PC-3 (cell line): Measurements from ENCODE around the gene ESRRG.

ENCODE experiments used
- CTCF ChIP-seq: fragments of 300-600 bp; sonication (generic); conservative IDR thresholded peaks from 2 replicates; pipeline ENCODE4 v1.5.1; 2017; ENCODE audit warnings: antibody characterized with exemption, low read depth, mild to moderate bottlenecking, low read length
- EZH2 ChIP-seq: fragments of 300-600 bp; sonication (generic); IDR thresholded peaks from one replicate; pipeline ENCODE4 v1.6.1; 2017; ENCODE audit warnings: antibody characterized with exemption, mild to moderate bottlenecking, low read length; ENCODE audit not compliant: unreplicated experiment
- EZH2phosphoT487 ChIP-seq: fragments of 300-600 bp; sonication (generic); IDR thresholded peaks from 2 replicates; pipeline ENCODE4 v1.6.1; 2018; ENCODE audit warnings: mild to moderate bottlenecking, antibody characterized with exemption, low read length, borderline replicate concordance

GRCh38 chr1:216711712-216712111 is 11.5 kb downstream of the ESRRG start:
- TF ChIP-seq EZH2 (no peak), CTCF (no peak), EZH2phosphoT487 (no peak)
